Liver (tissue), 9 donors: ENCODE data around the gene OR6V1. TPM values are rescaled to one million over a fixed set of nuclear protein-coding genes. Genes with fewer than 3 reads are reported as not detected.

Source experiments
- DNase-seq: peaks from one replicate; pipeline ENCODE4 v3.0.0-alpha.2; 2017; ENCODE audit warnings: low spot score
- H3K27ac ChIP-seq, 2 donors: one replicate each; pipeline ENCODE4 v1.7.0; 2013; ENCODE audit warnings: inconsistent platforms in 2 of 2, low read length in 2 of 2, control low read depth in 1 of 2, low read depth in 1 of 2, mild to moderate bottlenecking in 1 of 2
- H3K27me3 ChIP-seq, 4 donors: one replicate each; pipeline versions ENCODE4 v1.6.1 to v1.7.0; 2013; ENCODE audit warnings: low read length in 3 of 4, inconsistent platforms in 1 of 4, mild to moderate bottlenecking in 1 of 4, moderate library complexity in 1 of 4; ENCODE audit not compliant: control insufficient read depth in 4 of 4, insufficient read depth in 4 of 4
- H3K36me3 ChIP-seq, 4 donors: one replicate each; pipeline versions ENCODE4 v1.6.1 to v1.7.0; 2013; ENCODE audit warnings: low read length in 3 of 4, mild to moderate bottlenecking in 3 of 4, low read depth in 1 of 4, moderate library complexity in 1 of 4; ENCODE audit not compliant: control insufficient read depth in 4 of 4, insufficient read depth in 3 of 4
- H3K4me1 ChIP-seq, 4 donors: one replicate each; pipeline versions ENCODE4 v1.6.1 to v1.7.0; 2013; ENCODE audit warnings: low read length in 3 of 4, mild to moderate bottlenecking in 3 of 4, moderate library complexity in 1 of 4; ENCODE audit not compliant: control insufficient read depth in 4 of 4, insufficient read depth in 4 of 4
- H3K4me3 ChIP-seq, 3 donors: one replicate each; pipeline versions ENCODE4 v1.6.1 to v1.7.0; 2013; ENCODE audit warnings: low read length in 3 of 3, control low read depth in 1 of 3, low read depth in 1 of 3, mild to moderate bottlenecking in 1 of 3
- H3K9ac ChIP-seq, 2 donors: one replicate each; pipeline ENCODE4 v1.7.0; 2013; ENCODE audit warnings: low read length in 2 of 2, mild to moderate bottlenecking in 2 of 2, moderate library complexity in 2 of 2, control low read depth in 1 of 2, low read depth in 1 of 2
- H3K9me3 ChIP-seq, 4 donors: one replicate each; pipeline versions ENCODE4 v1.6.1 to v1.7.0; 2013; ENCODE audit warnings: low read length in 3 of 4; ENCODE audit not compliant: control insufficient read depth in 4 of 4
- ATF3 ChIP-seq: IDR thresholded peaks from 2 replicates; pipeline ENCODE4 v1.6.1; 2016; ENCODE audit warnings: antibody characterized with exemption
- CTCF ChIP-seq: fragments of 150-350 bp; IDR thresholded peaks from 2 replicates; pipeline ENCODE4 v1.5.1; 2017; ENCODE audit warnings: improper control_type of control experiment, low read depth, low read length; ENCODE audit not compliant: missing input control
- FOXA1 ChIP-seq: IDR thresholded peaks from 2 replicates; pipeline ENCODE4 v1.6.1; 2016; ENCODE audit warnings: antibody characterized with exemption
- FOXA2 ChIP-seq: IDR thresholded peaks from 2 replicates; pipeline ENCODE4 v1.6.1; 2016; ENCODE audit warnings: antibody characterized with exemption
- GABPA ChIP-seq, 2 donors: IDR thresholded peaks in 1 of 2; conservative IDR thresholded peaks in 1 of 2; 2 replicates each; pipeline ENCODE4 v1.6.1; 2016; ENCODE audit warnings: antibody characterized with exemption in 2 of 2, mild to moderate bottlenecking in 1 of 2, moderate library complexity in 1 of 2
- HNF4A ChIP-seq, 2 donors: conservative IDR thresholded peaks; 2 replicates each; pipeline ENCODE4 v1.6.1; 2016; ENCODE audit warnings: antibody characterized with exemption in 2 of 2, mild to moderate bottlenecking in 2 of 2
- HNF4G ChIP-seq: IDR thresholded peaks from 2 replicates; pipeline ENCODE4 v1.6.1; 2016; ENCODE audit warnings: antibody characterized with exemption
- JUND ChIP-seq, 2 donors: IDR thresholded peaks; 2 replicates each; pipeline ENCODE4 v1.6.1; 2016; ENCODE audit warnings: antibody characterized with exemption in 2 of 2
- MAX ChIP-seq: IDR thresholded peaks from 2 replicates; pipeline ENCODE4 v1.6.1; 2016; ENCODE audit warnings: antibody characterized with exemption
- NR2F2 ChIP-seq: IDR thresholded peaks from 2 replicates; pipeline ENCODE4 v1.6.1; 2016; ENCODE audit warnings: antibody characterized with exemption
- RAD21 ChIP-seq, 2 donors: IDR thresholded peaks; 2 replicates each; pipeline ENCODE4 v1.6.1; 2016; ENCODE audit warnings: antibody characterized with exemption in 2 of 2, mild to moderate bottlenecking in 2 of 2
- RXRA ChIP-seq, 2 donors: IDR thresholded peaks; 2 replicates each; pipeline ENCODE4 v1.6.1; 2017 to 2018; ENCODE audit warnings: antibody characterized with exemption in 2 of 2, mild to moderate bottlenecking in 1 of 2
- SP1 ChIP-seq: IDR thresholded peaks from 2 replicates; pipeline ENCODE4 v1.6.1; 2018; ENCODE audit warnings: antibody characterized with exemption, mild to moderate bottlenecking
- TAF1 ChIP-seq: conservative IDR thresholded peaks from 2 replicates; pipeline ENCODE4 v1.6.1; 2016; ENCODE audit warnings: antibody characterized with exemption, mild to moderate bottlenecking
- YY1 ChIP-seq: IDR thresholded peaks from 2 replicates; pipeline ENCODE4 v1.6.1; 2016; ENCODE audit warnings: antibody characterized with exemption, mild to moderate bottlenecking
- WGBS: extraction: QIAGEN DNeasy Blood & Tissue Kit; methylation state at CpG from one replicate; pipeline ENCODE4 v1.1.7; 2013; 5-methylcytosine and 5-hydroxymethylcytosine counted together
- polyA plus RNA-seq, 2 donors: library from polyadenylated mRNA; stranded (reverse) in 1 of 2; unstranded in 1 of 2; fragments of 200-250 nt in 1 of 2; fragments of >200 nt in 1 of 2; fragmentation: Nextera tagmentation in 1 of 2; extraction: Ambion mirVana in 1 of 2; gene quantifications; one replicate each; pipeline versions ENCODE4 v1.2.1 to v1.2.3, GENCODE V29; 2013 to 2015
- total RNA-seq, 2 donors: library from RNA; depleted of rRNA; stranded (reverse); fragments of >200 nt; gene quantifications; one replicate each; pipeline ENCODE4 v1.2.3, GENCODE V29; 2014
- donor health status: healthy.
- donor health status: healthy.
- donor health status: healthy.
- donor health status: healthy.
- donor health status: healthy.

Gene OR6V1
- total and polyA plus RNA-seq, 4 donors, result not detected

GRCh38 chr7:143042159-143042789 is 9.9 kb upstream of the OR6V1 start:
- DNase-seq, result no peak
- WGBS, result 76% methylated on average over 3 of the region's 3 CpGs
- H3K9ac ChIP-seq, result no peak overlapping the region
- no peaks in the 10 kb centered on the region for H3K9me3 ChIP-seq
- TF ChIP-seq HNF4A (conservative IDR thresholded peaks at IDR 0.05) (no peak), HNF4G (no peak), FOXA1 (no peak), YY1 (no peak), CTCF (no peak), MAX (no peak), TAF1 (no peak)
- no peaks in the 10 kb centered on the region for H3K36me3 ChIP-seq
- H3K27ac ChIP-seq, result no peak overlapping the region
- H3K4me1 ChIP-seq, result peaks cover 0 to 2% (median 0%) of the 10 kb centered on the region in 4 donors
- no peak overlapping the region for H3K4me3 ChIP-seq
- H3K27me3 ChIP-seq, result no peaks in the 10 kb centered on the region

- WGBS, result 41% methylated on average over 6 of the region's 6 CpGs
- no peak overlapping the region for H3K9ac ChIP-seq
- H3K9me3 ChIP-seq, result no peaks in the 10 kb centered on the region
- peaks cover 0 to 2% (median 0%) of the 10 kb centered on the region in 4 donors for H3K4me1 ChIP-seq
- no peaks in the 10 kb centered on the region for H3K36me3 ChIP-seq
- TF ChIP-seq HNF4G, result no peak
- no peak for TF ChIP-seq CTCF
- no peak for TF ChIP-seq ATF3
- no peak for TF ChIP-seq JUND (IDR thresholded peaks at IDR 0.05)
- TF ChIP-seq FOXA2, result no peak
- no peak for TF ChIP-seq RXRA (IDR thresholded peaks at IDR 0.05)
- TF ChIP-seq YY1, result no peak
- no peak for TF ChIP-seq GABPA (IDR thresholded peaks at IDR 0.05 in 1 of 2, conservative IDR thresholded peaks at IDR 0.05 in 1 of 2)
- TF ChIP-seq RAD21 (IDR thresholded peaks at IDR 0.05), result no peak
- TF ChIP-seq FOXA1, result no peak
- TF ChIP-seq TAF1, result no peak
- no peak overlapping the region for H3K27ac ChIP-seq
- H3K27me3 ChIP-seq, result no peaks in the 10 kb centered on the region
- H3K4me3 ChIP-seq, result no peak overlapping the region
- DNase-seq, result no peak
These were observed 9.3 kb upstream of the OR6V1 start for GRCh38 chr7:143042790-143043271.

- 59% methylated on average over 2 of the region's 2 CpGs for WGBS
- Histone ChIP-seq H3K9ac (no peak overlapping the region), H3K4me3 (no peak overlapping the region), H3K27me3 (no peaks in the 10 kb centered on the region), H3K4me1 (peaks cover 0 to 2% (median 0%) of the 10 kb centered on the region in 4 donors), H3K27ac (no peak overlapping the region), H3K36me3 (no peaks in the 10 kb centered on the region), H3K9me3 (no peaks in the 10 kb centered on the region)
- DNase-seq, result no peak
- no peak for TF ChIP-seq HNF4G
- no peak for TF ChIP-seq GABPA (IDR thresholded peaks at IDR 0.05 in 1 of 2, conservative IDR thresholded peaks at IDR 0.05 in 1 of 2)
- TF ChIP-seq TAF1, result no peak
- TF ChIP-seq RXRA (IDR thresholded peaks at IDR 0.05), result no peak
- TF ChIP-seq YY1, result no peak
- no peak for TF ChIP-seq FOXA1
- no peak for TF ChIP-seq FOXA2
- TF ChIP-seq CTCF, result no peak
- TF ChIP-seq RAD21 (IDR thresholded peaks at IDR 0.05), result no peak
- TF ChIP-seq HNF4A (conservative IDR thresholded peaks at IDR 0.05), result no peak
- no peak for TF ChIP-seq SP1
- TF ChIP-seq NR2F2, result no peak
These were observed 8.8 kb upstream of the OR6V1 start for GRCh38 chr7:143043391-143043790.
